Pancreas (tissue), 10 donors: ENCODE results near the gene OSM. TPM values are rescaled to one million over a fixed set of nuclear protein-coding genes. Genes with fewer than 3 reads are reported as not detected.

ENCODE experiments used
- ATAC-seq, 4 donors: fragments of 200-7000 bp; cut with Tn5 transposase; one replicate each; pipeline versions ENCODE4 v1.8.0 to v1.9.1; 2020; ENCODE audit warnings: mild to moderate bottlenecking in 4 of 4, moderate library complexity in 4 of 4
- DNase-seq, 6 donors: peaks; one replicate each; pipeline ENCODE4 v3.0.0-alpha.2; 2020
- FAIRE-seq: peaks from 2 replicates; lab custom pipeline; 2012; peaks lifted over from hg19 to GRCh38; lab: Jason Lieb, UNC
- H3K27ac ChIP-seq, 4 donors: fragments of 200-600 bp; sonication (generic); 1 replicate in 3 of 4; 2 replicates in 1 of 4; pipeline versions ENCODE4 v1.5.0 to v1.8.0; 2020
- H3K27me3 ChIP-seq, 4 donors: fragments of 200-600 bp; one replicate each; pipeline ENCODE4 v1.8.0; 2021
- H3K36me3 ChIP-seq, 3 donors: fragments of 200-600 bp; sonication (generic) in 1 of 3; one replicate each; pipeline versions ENCODE4 v1.5.0 to v1.8.0; 2020 to 2021
- H3K4me1 ChIP-seq, 3 donors: fragments of 200-600 bp; one replicate each; pipeline ENCODE4 v1.8.0; 2021
- H3K4me3 ChIP-seq, 4 donors: fragments of 200-600 bp; sonication (generic) in 2 of 4; one replicate each; pipeline versions ENCODE4 v1.5.0 to v1.8.0; 2020 to 2021
- H3K9me3 ChIP-seq, 4 donors: fragments of 200-600 bp; one replicate each; pipeline ENCODE4 v1.8.0; 2021
- CTCF ChIP-seq, 4 donors: fragments of 200-600 bp; sonication (generic) in 3 of 4; IDR thresholded peaks; one replicate each; pipeline versions ENCODE4 v1.5.0 to v1.8.0; 2021; ENCODE audit warnings: antibody characterized with exemption in 4 of 4
- WGBS, 2 donors: extraction: QIAGEN DNeasy Blood & Tissue Kit; methylation state at CpG; one replicate each; pipeline ENCODE4 v1.1.7; 2013; 5-methylcytosine and 5-hydroxymethylcytosine counted together
- intact Hi-C, 3 donors: fragments of 100-400 bp; cut with DNase I; formaldehyde crosslinking; loops; one replicate each; pipeline versions ENCODE4 v1.11.1 to v1.14.2; 2022
- polyA plus RNA-seq, 2 donors: library from polyadenylated mRNA; stranded (reverse); fragments of 200-250 nt; gene quantifications; one replicate each; pipeline ENCODE4 v1.2.3, GENCODE V29; 2013
- total RNA-seq, 6 donors: library from RNA; stranded (reverse); fragmentation: NEBNext Ultra II Directional in 4 of 6; extraction: Animal tissue kit (Norgen Biotek cat#: 25700) in 4 of 6; gene quantifications; one replicate each; pipeline versions ENCODE4 v1.2.1 to v1.2.4, GENCODE V29; 2021 to 2023
- donor health status: healthy with polysubstance abuse.
- donor health status: DM: no; HTN: no; CAD: no; lungs with moderate emphysema.
- donor health status: DM: no; HTN: no; CAD: no.
- donor health status: control.
- donor health status: control.
- donor health status: Bipolar disorder and iron deficiency.
- donor health status: DM: yes; HTN: yes; CAD: no.
- donor health status: DM: no; HTN: no; CAD: no.
- donor health status: DM: no; HTN: no; CAD: no.
- donor health status: DM: yes; HTN: yes; CAD: no.

The OSM gene
- total and polyA plus RNA-seq, 8 donors: 0.13 to 1.5 (median 0.26) TPM; not detected in 1

- FAIRE-seq (no peak), DNase-seq (peak in 1 of 6 donors; percentile 50), ATAC-seq (no peak)
- no peak overlapping the region for H3K27ac ChIP-seq
- H3K4me1 ChIP-seq: no peaks in the 10 kb centered on the region
- H3K9me3 ChIP-seq: no peaks in the 10 kb centered on the region
- no peak for TF ChIP-seq CTCF (IDR thresholded peaks at IDR 0.05)
- H3K4me3 ChIP-seq: no peak overlapping the region
- no peaks in the 10 kb centered on the region for H3K27me3 ChIP-seq
- no peaks in the 10 kb centered on the region for H3K36me3 ChIP-seq
- 79 to 84% methylated on average over 9 of the region's 9 CpGs for WGBS, 2 donors
- intact Hi-C loops: no loop called here
Measured at GRCh38 chr22:30265131-30265720, 1.4 kb downstream of the OSM start.

- no peak for ATAC-seq
- DNase-seq: peak in 1 of 6 donors; percentile 51
- no peak for TF ChIP-seq CTCF (IDR thresholded peaks at IDR 0.05)
- Histone ChIP-seq H3K4me1 (no peaks in the 10 kb centered on the region), H3K9me3 (no peaks in the 10 kb centered on the region), H3K4me3 (no peak overlapping the region), H3K27me3 (no peaks in the 10 kb centered on the region), H3K27ac (no peak overlapping the region), H3K36me3 (no peaks in the 10 kb centered on the region)
- intact Hi-C loops: loop anchor here in 2 of 3 donors (5.0 kb wide), 1 partner anchor 123 kb away; the partner anchor contains the start of gene RNF215 (in 2 of the 2)
- WGBS, 2 donors: 84 to 87% methylated on average over 17 of the region's 17 CpGs
- no peak for FAIRE-seq
Measured at GRCh38 chr22:30263883-30264282, 2.8 kb downstream of the OSM start.

- Histone ChIP-seq H3K27ac (no peak overlapping the region), H3K27me3 (no peaks in the 10 kb centered on the region), H3K36me3 (no peaks in the 10 kb centered on the region), H3K4me1 (no peaks in the 10 kb centered on the region), H3K4me3 (peak overlapping the region in 1 of 4 donors; percentile 22), H3K9me3 (no peaks in the 10 kb centered on the region)
- no peak for FAIRE-seq
- intact Hi-C loops: loop anchor here in 2 of 3 donors (5.0 kb wide), 1 partner anchor 124 kb away; the partner anchor contains the start of gene RNF215 (in 2 of the 2)
- TF ChIP-seq CTCF (IDR thresholded peaks at IDR 0.05): peak; percentile 97 to 98 (median 98)
- ATAC-seq: peak; percentile 56 to 80 (median 66)
- 25 to 27% methylated on average over 27 of the region's 27 CpGs for whole genome bisulfite sequencing, 2 donors
- DNase-seq: peak; percentile 43 to 91 (median 77)
Measured at GRCh38 chr22:30262917-30263741, 3.5 kb downstream of the OSM start.

- no peak overlapping the region for H3K27ac ChIP-seq
- H3K4me3 ChIP-seq: no peak overlapping the region
- 75 to 81% methylated on average over 4 of the region's 4 CpGs for WGBS, 2 donors
- H3K4me1 ChIP-seq: no peaks in the 10 kb centered on the region
- ATAC-seq (no peak), FAIRE-seq (no peak), DNase-seq (peak in 1 of 6 donors; percentile 14)
- no peaks in the 10 kb centered on the region for H3K9me3 ChIP-seq
- intact Hi-C loops: loop anchor here in 2 of 3 donors (5.0 kb wide), 1 partner anchor 125 kb away; the partner anchor contains the start of gene RNF215 (in 2 of the 2)
- no peaks in the 10 kb centered on the region for H3K27me3 ChIP-seq
- no peaks in the 10 kb centered on the region for H3K36me3 ChIP-seq
- no peak for TF ChIP-seq CTCF (IDR thresholded peaks at IDR 0.05)
Measured at GRCh38 chr22:30262112-30262511, 4.5 kb downstream of the OSM start.
